GM12873 (cell line): ENCODE data around the gene GGNBP2.

Source experiments
- TF ChIP-seq, protein P1 (sequence below): IDR thresholded peaks from 2 replicates; pipeline ENCODE4 v1.5.1; 2012; ENCODE audit warnings: low read depth, mild to moderate bottlenecking, moderate library complexity, low read length, control low read depth; ENCODE audit not compliant: insufficient read depth; ENCODE audit errors: missing control alignments

The GGNBP2 gene

DNA sequence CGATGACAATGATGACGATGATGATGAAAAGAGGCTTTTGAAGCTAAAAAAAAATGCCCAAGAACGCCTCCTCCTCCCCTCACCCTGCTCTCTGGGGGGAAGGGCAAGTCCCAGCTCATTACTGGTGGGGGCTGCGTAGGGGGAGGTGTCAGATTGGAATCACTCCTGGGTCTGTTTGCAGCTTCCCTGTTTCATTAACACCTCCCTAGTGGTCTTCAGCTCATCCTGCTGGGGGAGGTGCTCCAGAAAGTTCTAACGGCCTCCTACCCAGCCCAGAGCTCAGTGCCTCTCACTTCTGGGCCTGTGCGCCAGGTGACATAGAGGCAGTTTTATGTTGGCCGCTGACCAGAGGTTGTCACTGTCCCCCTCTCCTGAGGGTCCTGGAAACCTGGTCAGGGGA, 69.4 kb downstream of the GGNBP2 start:
- TF ChIP-seq, protein P1, sequence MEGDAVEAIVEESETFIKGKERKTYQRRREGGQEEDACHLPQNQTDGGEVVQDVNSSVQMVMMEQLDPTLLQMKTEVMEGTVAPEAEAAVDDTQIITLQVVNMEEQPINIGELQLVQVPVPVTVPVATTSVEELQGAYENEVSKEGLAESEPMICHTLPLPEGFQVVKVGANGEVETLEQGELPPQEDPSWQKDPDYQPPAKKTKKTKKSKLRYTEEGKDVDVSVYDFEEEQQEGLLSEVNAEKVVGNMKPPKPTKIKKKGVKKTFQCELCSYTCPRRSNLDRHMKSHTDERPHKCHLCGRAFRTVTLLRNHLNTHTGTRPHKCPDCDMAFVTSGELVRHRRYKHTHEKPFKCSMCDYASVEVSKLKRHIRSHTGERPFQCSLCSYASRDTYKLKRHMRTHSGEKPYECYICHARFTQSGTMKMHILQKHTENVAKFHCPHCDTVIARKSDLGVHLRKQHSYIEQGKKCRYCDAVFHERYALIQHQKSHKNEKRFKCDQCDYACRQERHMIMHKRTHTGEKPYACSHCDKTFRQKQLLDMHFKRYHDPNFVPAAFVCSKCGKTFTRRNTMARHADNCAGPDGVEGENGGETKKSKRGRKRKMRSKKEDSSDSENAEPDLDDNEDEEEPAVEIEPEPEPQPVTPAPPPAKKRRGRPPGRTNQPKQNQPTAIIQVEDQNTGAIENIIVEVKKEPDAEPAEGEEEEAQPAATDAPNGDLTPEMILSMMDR = no peak

DNA sequence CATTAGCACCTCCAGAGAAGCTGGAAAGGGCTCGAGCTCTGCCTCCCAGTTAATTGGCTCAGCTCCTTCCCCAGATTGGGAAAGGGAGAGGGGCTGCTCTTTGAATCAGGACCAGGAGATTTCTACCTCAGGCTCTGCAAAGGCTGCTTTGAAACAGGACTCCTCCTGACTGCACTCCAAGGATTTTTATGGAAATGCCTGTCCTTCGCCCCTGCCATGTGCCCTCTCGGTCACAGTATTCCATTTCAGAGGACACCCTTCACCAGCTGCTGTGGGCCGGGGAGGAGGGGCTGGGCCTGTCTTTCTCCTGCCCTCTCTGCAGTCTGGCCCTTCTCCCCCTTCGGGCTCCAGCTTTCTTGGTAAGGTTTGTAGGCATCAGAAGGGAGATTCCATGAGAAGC, 70.2 kb downstream of the GGNBP2 start:
- TF ChIP-seq, protein P1 = no peak

DNA sequence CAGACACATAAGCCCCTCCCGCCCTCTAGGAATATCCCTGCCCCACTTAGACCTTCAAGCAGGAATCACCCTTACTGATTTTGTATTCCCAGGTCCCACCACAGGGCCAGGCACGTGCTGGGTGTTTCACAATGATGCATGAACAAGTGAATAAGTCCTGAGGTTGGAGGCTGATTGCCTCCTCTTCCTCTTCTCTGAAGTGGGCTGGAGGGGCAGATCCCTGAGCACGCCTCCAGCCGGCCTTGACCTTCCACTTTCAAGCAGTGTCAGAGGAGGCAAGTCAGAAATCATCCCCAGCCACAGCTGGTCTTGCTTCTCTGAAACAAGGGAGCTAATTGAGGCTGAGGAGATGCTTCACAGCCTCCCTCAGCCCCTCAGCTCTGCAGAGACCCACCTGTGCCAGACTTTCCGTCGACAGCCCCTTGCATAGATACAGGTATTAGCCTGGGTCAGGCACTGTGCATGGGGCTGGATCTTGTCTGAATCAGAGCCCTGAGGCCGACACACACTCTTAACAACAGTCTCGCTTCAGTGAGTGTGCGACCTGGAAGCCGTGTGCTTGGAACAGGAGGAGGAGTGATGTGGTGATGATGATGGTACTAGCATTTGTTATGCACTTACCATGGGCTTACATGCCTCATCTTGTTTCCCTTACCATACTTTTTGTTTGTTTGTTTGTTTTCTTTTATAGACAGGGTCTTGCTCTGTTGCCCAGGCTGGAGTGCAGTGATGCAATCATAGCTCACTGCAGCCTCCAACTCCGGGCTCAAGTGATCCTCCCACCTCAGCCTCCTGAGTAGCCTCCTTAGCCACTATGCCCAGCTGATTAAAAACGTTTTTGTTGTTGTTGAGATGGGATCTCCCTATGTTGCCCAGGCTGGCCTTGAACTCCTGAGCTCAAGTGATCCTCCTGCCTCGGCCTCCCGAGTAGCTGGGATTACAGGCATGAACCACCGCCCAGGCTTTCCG, 71.6 kb downstream of the GGNBP2 start:
- TF ChIP-seq, protein P1 = no peak

DNA sequence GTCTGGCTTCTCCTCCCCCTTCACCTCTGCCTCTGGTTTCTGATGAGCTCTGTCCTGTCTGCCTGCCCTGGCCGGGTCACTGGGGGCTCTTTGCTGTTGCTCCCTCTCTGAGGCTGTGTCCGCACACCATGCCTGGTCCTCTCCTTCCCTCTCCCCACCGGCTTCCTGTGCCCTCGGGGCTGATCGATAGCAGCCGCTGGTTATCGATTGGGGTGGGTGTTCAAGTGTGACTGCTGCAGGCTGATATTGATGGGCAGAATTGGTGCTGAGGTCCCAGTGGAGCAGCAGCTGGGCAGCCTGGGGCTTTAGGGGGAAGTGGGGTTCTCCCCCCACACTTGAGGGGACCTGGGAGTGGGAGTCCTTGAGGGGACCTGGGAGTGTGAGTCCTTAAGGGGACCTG, 73.1 kb downstream of the GGNBP2 start:
- TF ChIP-seq, protein P1 = no peak

DNA sequence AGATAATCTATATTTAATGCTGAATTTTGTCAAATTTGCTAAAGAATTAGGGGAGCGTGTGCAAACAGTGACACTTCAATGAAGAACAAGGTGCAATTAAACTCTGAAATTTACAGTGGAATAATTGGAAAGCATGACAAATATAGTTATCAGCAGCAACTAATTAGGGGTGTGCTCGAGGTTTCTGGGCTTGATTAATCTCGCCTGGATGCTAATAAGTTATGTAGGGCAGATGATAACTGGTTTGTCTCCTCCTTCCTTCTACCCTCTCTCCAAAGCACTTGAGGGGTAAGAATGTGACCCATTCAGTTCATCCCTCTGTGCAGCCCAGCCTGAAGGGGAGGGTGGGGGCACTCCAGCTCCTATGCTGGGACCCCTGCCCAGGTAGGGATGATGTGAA, 78.6 kb downstream of the GGNBP2 start:
- TF ChIP-seq, protein P1 = no peak

DNA sequence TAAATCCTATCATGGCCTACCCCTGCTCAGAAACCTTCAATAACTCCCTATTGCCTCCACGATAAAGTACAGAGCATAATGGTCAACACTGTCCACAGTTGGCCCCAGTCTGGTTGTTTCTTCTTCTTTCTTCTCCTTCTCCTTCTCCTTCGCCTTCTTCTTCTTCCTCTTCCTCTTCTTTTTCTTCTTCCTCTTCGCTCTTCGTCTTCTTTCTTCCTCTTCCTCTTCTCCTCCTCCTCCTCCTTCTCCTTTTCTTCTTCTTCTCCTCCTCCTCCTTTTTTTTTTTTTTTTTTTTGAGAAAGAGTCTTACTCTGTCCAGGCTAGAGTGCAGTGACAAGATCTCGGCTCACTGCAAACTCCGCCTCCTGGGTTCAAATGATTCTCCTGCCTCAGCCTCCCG, 80.5 kb downstream of the GGNBP2 start:
- TF ChIP-seq, protein P1 = no peak

DNA sequence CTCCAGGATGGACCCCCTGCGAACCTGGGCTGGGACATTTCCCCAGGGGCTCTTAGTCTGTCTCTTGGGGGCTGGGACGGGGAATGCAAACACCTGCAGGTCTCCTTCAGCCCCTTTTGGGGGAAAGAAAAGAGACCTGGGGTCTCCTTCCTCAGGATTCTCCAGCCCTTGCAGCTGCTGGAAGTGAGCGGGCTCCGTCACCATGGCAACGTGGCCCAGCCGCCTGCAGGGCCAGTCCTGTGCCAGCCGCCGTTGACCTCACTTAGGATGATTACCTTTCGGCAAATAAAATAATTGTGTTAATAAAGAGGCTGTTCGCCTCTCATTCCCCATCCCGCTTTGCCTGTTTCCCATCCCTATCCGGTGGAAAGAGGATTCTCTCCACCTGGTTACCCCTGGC, 82.4 kb downstream of the GGNBP2 start:
- TF ChIP-seq, protein P1 = no peak
